ENCODE measurements around the gene DISC1. TPM values are rescaled to one million over a fixed set of nuclear protein-coding genes. Genes with fewer than 3 reads are reported as not detected.

DISC1 gene
- total RNA-seq, 1 experiment from 2014 or later = 1.8 TPM

DNA sequence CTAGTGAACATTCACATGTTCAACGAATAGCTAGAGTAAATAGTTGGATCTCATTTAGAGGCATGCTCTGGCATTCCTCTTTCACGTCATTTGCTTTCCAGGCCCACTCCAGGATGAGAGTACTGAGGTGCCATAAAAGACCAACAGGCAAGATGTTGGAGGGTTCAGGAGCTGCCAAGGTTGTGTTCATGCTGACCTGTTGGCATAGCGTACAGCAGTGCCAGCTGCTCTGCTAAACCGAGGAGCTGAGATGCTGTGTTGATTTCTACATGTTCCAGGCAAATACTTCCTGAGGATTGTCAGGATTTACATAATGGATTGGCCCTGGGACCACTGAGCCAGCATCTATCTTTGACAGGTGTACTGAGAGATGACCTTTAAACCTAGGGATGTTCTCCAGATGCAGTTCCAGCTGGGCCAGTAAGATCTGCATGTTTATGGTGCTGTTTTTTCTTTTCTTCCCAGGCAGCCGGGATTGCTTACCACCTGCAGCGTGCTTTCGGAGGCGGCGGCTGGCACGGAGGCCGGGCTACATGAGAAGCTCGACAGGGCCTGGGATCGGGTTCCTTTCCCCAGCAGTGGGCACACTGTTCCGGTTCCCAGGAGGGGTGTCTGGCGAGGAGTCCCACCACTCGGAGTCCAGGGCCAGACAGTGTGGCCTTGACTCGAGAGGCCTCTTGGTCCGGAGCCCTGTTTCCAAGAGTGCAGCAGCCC, 66.9 kb downstream of the DISC1 start:
- Histone ChIP-seq H3K4me3 (ENCODE audit: low read depth, low read length, poor library complexity, severe bottlenecking) (no peak overlapping the region), H3K36me3 (ENCODE audit: insufficient read depth, low read length, poor library complexity, severe bottlenecking) (no peaks in the 10 kb centered on the region), H3K27ac (ENCODE audit: low read depth, low read length, poor library complexity, severe bottlenecking) (no peak overlapping the region), H3K4me1 (ENCODE audit: insufficient read depth, low read length, poor library complexity, severe bottlenecking) (no peaks in the 10 kb centered on the region), H3K9me3 (ENCODE audit: low read depth, low read length, poor library complexity, severe bottlenecking) (no peaks in the 10 kb centered on the region), H3K27me3 (replicated peaks; ENCODE audit: insufficient read depth, low read depth, low read length, poor library complexity) (no peaks in the 10 kb centered on the region)
- TF ChIP-seq, protein P1, sequence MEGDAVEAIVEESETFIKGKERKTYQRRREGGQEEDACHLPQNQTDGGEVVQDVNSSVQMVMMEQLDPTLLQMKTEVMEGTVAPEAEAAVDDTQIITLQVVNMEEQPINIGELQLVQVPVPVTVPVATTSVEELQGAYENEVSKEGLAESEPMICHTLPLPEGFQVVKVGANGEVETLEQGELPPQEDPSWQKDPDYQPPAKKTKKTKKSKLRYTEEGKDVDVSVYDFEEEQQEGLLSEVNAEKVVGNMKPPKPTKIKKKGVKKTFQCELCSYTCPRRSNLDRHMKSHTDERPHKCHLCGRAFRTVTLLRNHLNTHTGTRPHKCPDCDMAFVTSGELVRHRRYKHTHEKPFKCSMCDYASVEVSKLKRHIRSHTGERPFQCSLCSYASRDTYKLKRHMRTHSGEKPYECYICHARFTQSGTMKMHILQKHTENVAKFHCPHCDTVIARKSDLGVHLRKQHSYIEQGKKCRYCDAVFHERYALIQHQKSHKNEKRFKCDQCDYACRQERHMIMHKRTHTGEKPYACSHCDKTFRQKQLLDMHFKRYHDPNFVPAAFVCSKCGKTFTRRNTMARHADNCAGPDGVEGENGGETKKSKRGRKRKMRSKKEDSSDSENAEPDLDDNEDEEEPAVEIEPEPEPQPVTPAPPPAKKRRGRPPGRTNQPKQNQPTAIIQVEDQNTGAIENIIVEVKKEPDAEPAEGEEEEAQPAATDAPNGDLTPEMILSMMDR (conservative IDR thresholded peaks at IDR 0.05; ENCODE audit: low read depth, low read length) = no peak
- TF ChIP-seq EZH2 (IDR thresholded peaks at IDR 0.05; ENCODE audit: borderline replicate concordance, low read depth, low read length, poor library complexity, severe bottlenecking) = no peak
- BruUV-seq (replicated peaks) = no TSS peak
- ChIA-PET CTCF (no interaction called here), POLR2A (ENCODE audit: low non-redundant PET) (no interaction called here)
- DNase-seq (ENCODE audit: low spot score) = no peak
- intact Hi-C loops (cut with micrococcal nuclease; ENCODE audit: unreplicated experiment) = no loop called here

DNA sequence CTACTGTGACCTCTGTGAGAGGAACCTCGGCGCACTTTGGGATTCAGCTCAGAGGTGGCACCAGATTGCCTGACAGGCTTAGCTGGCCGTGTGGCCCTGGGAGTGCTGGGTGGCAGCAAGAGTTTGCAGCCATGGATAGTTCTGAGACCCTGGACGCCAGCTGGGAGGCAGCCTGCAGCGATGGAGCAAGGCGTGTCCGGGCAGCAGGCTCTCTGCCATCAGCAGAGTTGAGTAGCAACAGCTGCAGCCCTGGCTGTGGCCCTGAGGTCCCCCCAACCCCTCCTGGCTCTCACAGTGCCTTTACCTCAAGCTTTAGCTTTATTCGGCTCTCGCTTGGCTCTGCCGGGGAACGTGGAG, 67.5 kb downstream of the DISC1 start:
- BruUV-seq (replicated peaks) = no TSS peak
- intact Hi-C loops (cut with micrococcal nuclease; ENCODE audit: unreplicated experiment) = no loop called here

DNA sequence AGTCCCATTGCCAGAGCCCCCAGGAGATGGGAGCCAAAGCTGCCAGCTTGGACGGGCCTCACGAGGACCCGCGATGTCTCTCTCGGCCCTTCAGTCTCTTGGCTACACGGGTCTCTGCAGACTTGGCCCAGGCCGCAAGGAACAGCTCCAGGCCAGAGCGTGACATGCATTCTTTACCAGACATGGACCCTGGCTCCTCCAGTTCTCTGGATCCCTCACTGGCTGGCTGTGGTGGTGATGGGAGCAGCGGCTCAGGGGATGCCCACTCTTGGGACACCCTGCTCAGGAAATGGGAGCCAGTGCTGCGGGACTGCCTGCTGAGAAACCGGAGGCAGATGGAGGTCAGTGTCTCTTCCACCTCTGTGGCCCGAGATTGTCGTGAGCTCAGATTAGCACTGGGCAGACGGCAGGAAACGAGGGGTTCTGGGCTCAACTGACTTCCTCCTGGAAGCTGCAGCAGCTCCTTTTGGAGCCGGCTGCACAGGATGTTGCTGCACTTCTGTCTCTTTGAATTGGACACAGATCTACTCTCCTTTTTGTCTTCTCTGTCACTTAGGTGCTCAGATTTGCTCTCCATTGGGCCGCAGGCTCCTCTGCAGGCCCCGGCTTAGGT, 68.0 kb downstream of the DISC1 start:
- no TSS peak for BruUV-seq (replicated peaks)
- CTCF ChIA-PET = no interaction called here
- TF ChIP-seq, protein P1 (conservative IDR thresholded peaks at IDR 0.05; ENCODE audit: low read depth, low read length) = no peak
- TF ChIP-seq EZH2 (IDR thresholded peaks at IDR 0.05; ENCODE audit: borderline replicate concordance, low read depth, low read length, poor library complexity, severe bottlenecking) = no peak
- no peaks in the 10 kb centered on the region for H3K9me3 ChIP-seq (ENCODE audit: low read depth, low read length, poor library complexity, severe bottlenecking)
- DNase-seq (ENCODE audit: low spot score) = no peak
- no peak overlapping the region for H3K4me3 ChIP-seq (ENCODE audit: low read depth, low read length, poor library complexity, severe bottlenecking)
- intact Hi-C loops (cut with micrococcal nuclease; ENCODE audit: unreplicated experiment) = no loop called here
- no peak overlapping the region for H3K27ac ChIP-seq (ENCODE audit: low read depth, low read length, poor library complexity, severe bottlenecking)
- no peaks in the 10 kb centered on the region for H3K27me3 ChIP-seq (replicated peaks; ENCODE audit: insufficient read depth, low read depth, low read length, poor library complexity)
- H3K36me3 ChIP-seq (ENCODE audit: insufficient read depth, low read length, poor library complexity, severe bottlenecking) = no peaks in the 10 kb centered on the region
- H3K4me1 ChIP-seq (ENCODE audit: insufficient read depth, low read length, poor library complexity, severe bottlenecking) = no peaks in the 10 kb centered on the region
- POLR2A ChIA-PET (ENCODE audit: low non-redundant PET) = no interaction called here

More for the DNA sequence above, 67.5 kb downstream of the DISC1 start:
- no peak overlapping the region for H3K4me3 ChIP-seq (ENCODE audit: low read depth, low read length, poor library complexity, severe bottlenecking)
- ChIA-PET CTCF (no interaction called here), POLR2A (ENCODE audit: low non-redundant PET) (no interaction called here)
- H3K27me3 ChIP-seq (replicated peaks; ENCODE audit: insufficient read depth, low read depth, low read length, poor library complexity) = no peaks in the 10 kb centered on the region
- TF ChIP-seq, protein P1 (conservative IDR thresholded peaks at IDR 0.05; ENCODE audit: low read depth, low read length) = no peak
- no peak for TF ChIP-seq EZH2 (IDR thresholded peaks at IDR 0.05; ENCODE audit: borderline replicate concordance, low read depth, low read length, poor library complexity, severe bottlenecking)
- DNase-seq (ENCODE audit: low spot score) = no peak
- H3K4me1 ChIP-seq (ENCODE audit: insufficient read depth, low read length, poor library complexity, severe bottlenecking) = no peaks in the 10 kb centered on the region
- H3K27ac ChIP-seq (ENCODE audit: low read depth, low read length, poor library complexity, severe bottlenecking) = no peak overlapping the region
- no peaks in the 10 kb centered on the region for H3K9me3 ChIP-seq (ENCODE audit: low read depth, low read length, poor library complexity, severe bottlenecking)
- H3K36me3 ChIP-seq (ENCODE audit: insufficient read depth, low read length, poor library complexity, severe bottlenecking) = no peaks in the 10 kb centered on the region
